Measurements from ENCODE around the gene SKP2. TPM values are rescaled to one million over a fixed set of nuclear protein-coding genes. Genes with fewer than 3 reads are reported as not detected.
A peak's percentile ranks its signal among the peaks of the same experiment; 100 is the strongest.

Gene SKP2
- total RNA-seq: 10 to 100 TPM; 20.2 to 54.6 TPM

GRCh38 chr5:36151434-36152323 lies at the start of gene SKP2, which contains the start of gene LMBRD2:
Gene SKP2, plus strand, starts transcription at chr5:36152111. Its CDS starts 152 bp downstream, at chr5:36152263.
Gene LMBRD2, minus strand, starts transcription at chr5:36151887. Its CDS starts 8,538 bp downstream, at chr5:36143349.
- H3K36me3 ChIP-seq: no peaks in the 10 kb centered on the region
- DNase-seq: peak; percentile 99
- H3K4me3 ChIP-seq: peak within 1 kb of the TSS; percentile 98
- H3K9me3 ChIP-seq: no peaks in the 10 kb centered on the region
- intact Hi-C loops (cut with DNase I): loop anchor here (5.0 kb wide), 1 partner anchor 91 kb away; the partner anchor contains the start of gene NADK2
- H3K27me3 ChIP-seq: no peaks in the 10 kb centered on the region
- peak within 1 kb of the TSS; percentile 86 for H3K27ac ChIP-seq
- peaks cover 5% of the 10 kb centered on the region for H3K4me1 ChIP-seq
- peak within 1 kb of the TSS; percentile 60 to 85 for H3K9ac ChIP-seq (ENCODE audit: low read depth in 2 of 2, low read length in 2 of 2)
- no peak for TF ChIP-seq CTCF (IDR thresholded peaks at IDR 0.05)

- no peaks in the 10 kb centered on the region for H3K4me1 ChIP-seq
- no peaks in the 10 kb centered on the region for H3K9me3 ChIP-seq
- H3K4me3 ChIP-seq: no peak overlapping the region
- no peak overlapping the region for H3K9ac ChIP-seq (ENCODE audit: low read depth in 2 of 2, low read length in 2 of 2)
- no peak overlapping the region for H3K27ac ChIP-seq
- no peak for DNase-seq
- no peaks in the 10 kb centered on the region for H3K36me3 ChIP-seq
- intact Hi-C loops (cut with DNase I): no loop called here
- no peaks in the 10 kb centered on the region for H3K27me3 ChIP-seq
- no peak for TF ChIP-seq CTCF (IDR thresholded peaks at IDR 0.05)
Measured at GRCh38 chr5:36105819-36106218, 46.1 kb upstream of the SKP2 start.

GRCh38 chr5:36108758-36109460 lies 43.0 kb upstream of the SKP2 start:
- Histone ChIP-seq H3K4me1 (no peaks in the 10 kb centered on the region), H3K27ac (no peak overlapping the region), H3K27me3 (no peaks in the 10 kb centered on the region), H3K4me3 (no peak overlapping the region), H3K9me3 (no peaks in the 10 kb centered on the region), H3K9ac (ENCODE audit: low read depth in 2 of 2, low read length in 2 of 2) (no peak overlapping the region), H3K36me3 (no peaks in the 10 kb centered on the region)
- no peak for DNase-seq
- no peak for TF ChIP-seq CTCF (IDR thresholded peaks at IDR 0.05)
- intact Hi-C loops (cut with DNase I): no loop called here

- Histone ChIP-seq H3K27me3 (no peaks in the 10 kb centered on the region), H3K36me3 (no peaks in the 10 kb centered on the region), H3K4me3 (no peak overlapping the region), H3K9ac (ENCODE audit: low read depth in 2 of 2, low read length in 2 of 2) (no peak overlapping the region), H3K27ac (no peak overlapping the region), H3K9me3 (no peaks in the 10 kb centered on the region), H3K4me1 (no peaks in the 10 kb centered on the region)
- no peak for TF ChIP-seq CTCF (IDR thresholded peaks at IDR 0.05)
- intact Hi-C loops (cut with DNase I): no loop called here
- DNase-seq: no peak
Measured at GRCh38 chr5:36111238-36111637, 40.7 kb upstream of the SKP2 start.

GRCh38 chr5:36125868-36126267 lies 26.0 kb upstream of the SKP2 start:
- no peak overlapping the region for H3K27ac ChIP-seq
- no peak for TF ChIP-seq CTCF (IDR thresholded peaks at IDR 0.05)
- H3K4me3 ChIP-seq: no peak overlapping the region
- H3K27me3 ChIP-seq: no peaks in the 10 kb centered on the region
- H3K9me3 ChIP-seq: no peaks in the 10 kb centered on the region
- H3K4me1 ChIP-seq: no peaks in the 10 kb centered on the region
- no peak for DNase-seq
- intact Hi-C loops (cut with DNase I): no loop called here
- H3K36me3 ChIP-seq: no peaks in the 10 kb centered on the region
- H3K9ac ChIP-seq (ENCODE audit: low read depth in 2 of 2, low read length in 2 of 2): no peak overlapping the region
